Omental fat pad (tissue), 4 donors: Measurements from ENCODE around the gene METRNL. TPM values are rescaled to one million over a fixed set of nuclear protein-coding genes. Genes with fewer than 3 reads are reported as not detected.
A peak's percentile ranks its signal among the peaks of the same experiment; 100 is the strongest.

Experiments
- ATAC-seq: fragments of 150-250 bp; one replicate; pipeline ENCODE4 v1.9.1; 2016; ENCODE audit warnings: mild to moderate bottlenecking, moderate library complexity; ENCODE audit not compliant: low FRiP score
- DNase-seq: peaks from one replicate; pipeline ENCODE4 v3.0.0-alpha.2; 2019; ENCODE audit warnings: low spot score
- total RNA-seq, 4 donors: library from RNA; depleted of rRNA; stranded (reverse); fragments of >200 nt; gene quantifications; one replicate each; pipeline ENCODE4 v1.1.0, GENCODE V29; 2016
- TF ChIP-seq, protein P1 (sequence below), 3 donors: fragments of 450-650 bp; IDR thresholded peaks; one replicate each; pipeline ENCODE4 v1.5.1; 2016 to 2017; ENCODE audit warnings: antibody characterized with exemption in 3 of 3, mild to moderate bottlenecking in 3 of 3, moderate library complexity in 2 of 3

The METRNL gene
- total RNA-seq, 4 donors from 2014 or later, result 68.4 to 271 (median 99.9) TPM

GRCh38 chr17:83082424-83082823, 3.0 kb downstream of the METRNL start:
- no peak for DNase-seq
- ATAC-seq, result no peak
- TF ChIP-seq, protein P1, sequence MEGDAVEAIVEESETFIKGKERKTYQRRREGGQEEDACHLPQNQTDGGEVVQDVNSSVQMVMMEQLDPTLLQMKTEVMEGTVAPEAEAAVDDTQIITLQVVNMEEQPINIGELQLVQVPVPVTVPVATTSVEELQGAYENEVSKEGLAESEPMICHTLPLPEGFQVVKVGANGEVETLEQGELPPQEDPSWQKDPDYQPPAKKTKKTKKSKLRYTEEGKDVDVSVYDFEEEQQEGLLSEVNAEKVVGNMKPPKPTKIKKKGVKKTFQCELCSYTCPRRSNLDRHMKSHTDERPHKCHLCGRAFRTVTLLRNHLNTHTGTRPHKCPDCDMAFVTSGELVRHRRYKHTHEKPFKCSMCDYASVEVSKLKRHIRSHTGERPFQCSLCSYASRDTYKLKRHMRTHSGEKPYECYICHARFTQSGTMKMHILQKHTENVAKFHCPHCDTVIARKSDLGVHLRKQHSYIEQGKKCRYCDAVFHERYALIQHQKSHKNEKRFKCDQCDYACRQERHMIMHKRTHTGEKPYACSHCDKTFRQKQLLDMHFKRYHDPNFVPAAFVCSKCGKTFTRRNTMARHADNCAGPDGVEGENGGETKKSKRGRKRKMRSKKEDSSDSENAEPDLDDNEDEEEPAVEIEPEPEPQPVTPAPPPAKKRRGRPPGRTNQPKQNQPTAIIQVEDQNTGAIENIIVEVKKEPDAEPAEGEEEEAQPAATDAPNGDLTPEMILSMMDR (IDR thresholded peaks at IDR 0.05), result no peak

DNA sequence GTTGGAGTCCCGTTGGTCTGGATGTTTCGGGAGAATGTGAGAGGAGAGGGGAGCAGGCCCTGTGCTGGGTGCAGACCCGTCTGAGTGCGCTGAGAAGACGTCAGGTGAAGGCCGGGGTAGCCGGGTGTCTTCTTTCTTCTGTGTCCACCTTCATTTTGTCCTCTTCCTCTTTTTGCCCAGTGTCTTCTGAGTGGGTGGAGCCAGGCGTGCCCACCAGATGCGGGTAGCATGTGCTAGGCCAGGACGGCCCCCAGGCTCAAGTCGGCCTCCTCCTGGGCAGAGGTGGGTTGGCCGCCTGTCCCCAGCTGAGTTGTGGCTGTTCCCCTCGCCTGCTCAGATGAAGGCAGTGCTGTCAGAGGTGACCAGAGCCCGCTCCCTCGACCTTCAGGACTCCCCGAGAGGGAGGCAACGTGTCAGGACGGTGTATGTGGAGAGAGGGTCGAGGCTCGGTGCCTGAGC, 3.5 kb downstream of the METRNL start:
- DNase-seq (no peak), ATAC-seq (no peak)
- TF ChIP-seq, protein P1 (IDR thresholded peaks at IDR 0.05), result no peak

DNA sequence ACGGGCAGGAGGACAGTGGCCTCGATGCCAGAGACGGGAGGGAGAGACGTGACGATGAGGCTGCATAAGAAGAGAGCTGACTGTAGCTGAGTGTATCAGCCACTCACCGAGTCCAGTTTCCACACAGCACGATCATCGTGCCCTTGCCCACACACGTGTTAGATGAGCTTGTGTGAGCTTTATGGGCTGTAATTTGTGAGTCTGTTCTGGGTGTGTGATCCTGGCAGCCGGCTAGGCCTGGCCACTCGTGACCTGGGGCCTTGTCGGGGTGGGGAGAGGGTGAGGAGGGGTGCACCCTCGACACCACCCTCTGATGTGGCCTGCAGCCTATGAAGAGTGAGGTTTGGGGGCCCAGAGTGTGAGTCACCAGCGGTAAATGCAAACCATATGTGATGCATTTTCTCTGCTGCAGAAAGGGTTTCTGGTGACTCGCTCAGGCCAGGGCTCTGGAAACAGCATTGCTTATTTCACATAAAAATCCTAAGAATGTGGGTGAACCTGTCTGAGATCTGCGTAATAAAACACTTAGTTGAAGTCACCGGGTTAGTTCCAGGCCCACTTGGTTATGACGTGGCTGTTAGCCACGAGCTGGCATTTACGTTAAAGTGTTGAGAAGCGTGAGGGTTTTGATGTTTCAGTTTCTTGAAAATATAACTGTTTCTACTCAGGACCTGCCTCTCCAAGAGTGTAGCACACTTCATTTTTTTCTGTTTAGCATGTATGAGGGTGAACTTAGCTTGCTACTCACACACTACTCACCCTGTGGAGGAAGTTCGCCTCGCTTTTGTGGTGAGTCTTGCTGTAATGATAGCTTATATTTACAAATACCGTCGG, 4.2 kb downstream of the METRNL start:
- TF ChIP-seq, protein P1 (IDR thresholded peaks at IDR 0.05), result no peak
- DNase-seq, result no peak
- peak; percentile 39 for ATAC-seq

- DNase-seq, result no peak
- ATAC-seq, result no peak
- TF ChIP-seq, protein P1 (IDR thresholded peaks at IDR 0.05), result no peak
These were observed 4.8 kb downstream of the METRNL start for GRCh38 chr17:83084214-83084613.

DNA sequence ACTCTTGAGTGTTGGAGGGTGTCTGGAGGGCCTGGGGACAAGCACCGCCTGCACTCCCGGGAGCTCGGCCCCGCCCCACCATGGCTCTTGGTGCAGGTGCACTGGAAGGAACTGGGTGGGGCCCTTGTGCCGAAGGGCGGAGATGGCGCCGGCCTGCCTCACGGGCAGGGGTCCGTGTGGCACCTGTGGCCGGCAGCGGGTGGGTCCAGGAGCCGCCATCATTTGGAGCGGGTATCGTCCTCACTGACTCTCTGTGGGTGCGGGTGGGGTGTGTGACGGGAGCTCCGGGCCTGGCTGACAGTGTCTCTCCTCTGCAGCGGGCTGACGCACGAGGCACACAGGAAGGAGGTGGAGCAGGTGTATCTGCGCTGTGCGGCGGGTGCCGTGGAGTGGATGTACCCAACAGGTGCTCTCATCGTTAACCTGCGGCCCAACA, 5.2 kb downstream of the METRNL start:
- ATAC-seq (no peak), DNase-seq (no peak)
- TF ChIP-seq, protein P1 (IDR thresholded peaks at IDR 0.05), result no peak

DNA sequence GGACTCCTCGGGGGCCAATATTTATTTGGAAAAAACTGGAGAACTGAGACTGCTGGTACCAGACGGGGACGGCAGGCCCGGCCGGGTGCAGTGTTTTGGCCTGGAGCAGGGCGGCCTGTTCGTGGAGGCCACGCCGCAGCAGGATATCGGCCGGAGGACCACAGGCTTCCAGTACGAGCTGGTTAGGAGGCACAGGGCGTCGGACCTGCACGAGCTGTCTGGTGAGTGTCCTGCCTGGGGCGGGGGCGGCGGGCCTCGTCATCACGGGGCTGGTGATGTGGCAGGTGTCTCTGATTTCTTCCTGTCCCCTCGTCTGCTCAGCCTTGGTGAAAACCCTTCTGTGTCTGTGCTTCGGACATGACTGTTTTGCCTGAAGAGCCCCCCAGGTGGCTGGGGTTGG, 5.7 kb downstream of the METRNL start:
- TF ChIP-seq, protein P1 (IDR thresholded peaks at IDR 0.05), result no peak
- DNase-seq (no peak), ATAC-seq (no peak)
